ENCODE measurements around the gene IL25.

GRCh38 chr14:23405096-23405495 lies 32.5 kb downstream of the IL25 start:
- TF ChIP-seq CTCF (IDR thresholded peaks at IDR 0.05; ENCODE audit: insufficient read depth, low read length, poor library complexity, severe bottlenecking) (no peak), EZH2phosphoT487 (conservative IDR thresholded peaks at IDR 0.05; ENCODE audit: low read length) (no peak)
